Central memory CD8-positive, alpha-beta T cell (primary cell): ENCODE measurements around the gene PSORS1C2.
"Not testable (repeated sequence)": the region's sequence is repeated elsewhere in the genome, so short reads cannot be mapped to it uniquely, and the experiment has no call there.

Source experiments
- ATAC-seq: fragments of 150-1000 bp; cut with Tn5 transposase; replicated peaks from 2 replicates; pipeline ENCODE4 v1.10.0; 2022; ENCODE audit warnings: mild to moderate bottlenecking, moderate FRiP score, moderate number of reproducible peaks; ENCODE audit not compliant: poor library complexity, severe bottlenecking; ENCODE audit errors: extremely low read depth
- DNase-seq, 2 donors: peaks; one replicate each; pipeline ENCODE4 v3.0.0; 2021; ENCODE audit warnings: low spot score in 2 of 2
- H3K27ac Mint-ChIP-seq: one replicate; pipeline ENCODE4 v1.8.0; 2022; ENCODE audit warnings: low read depth, mild to moderate bottlenecking, moderate library complexity, mixed read lengths
- H3K27me3 Mint-ChIP-seq: one replicate; pipeline ENCODE4 v1.8.0; 2022; ENCODE audit warnings: mixed read lengths
- H3K36me3 Mint-ChIP-seq: one replicate; pipeline ENCODE4 v1.8.0; 2022; ENCODE audit warnings: mild to moderate bottlenecking, moderate library complexity, mixed read lengths; ENCODE audit not compliant: insufficient read depth
- H3K4me1 Mint-ChIP-seq: one replicate; pipeline ENCODE4 v1.8.0; 2022; ENCODE audit warnings: mixed read lengths
- H3K4me3 Mint-ChIP-seq: one replicate; pipeline ENCODE4 v1.8.0; 2022; ENCODE audit warnings: mild to moderate bottlenecking, moderate library complexity, mixed read lengths
- H3K9me3 Mint-ChIP-seq: one replicate; pipeline ENCODE4 v1.8.0; 2022; ENCODE audit warnings: mixed read lengths

Gene PSORS1C2

DNA sequence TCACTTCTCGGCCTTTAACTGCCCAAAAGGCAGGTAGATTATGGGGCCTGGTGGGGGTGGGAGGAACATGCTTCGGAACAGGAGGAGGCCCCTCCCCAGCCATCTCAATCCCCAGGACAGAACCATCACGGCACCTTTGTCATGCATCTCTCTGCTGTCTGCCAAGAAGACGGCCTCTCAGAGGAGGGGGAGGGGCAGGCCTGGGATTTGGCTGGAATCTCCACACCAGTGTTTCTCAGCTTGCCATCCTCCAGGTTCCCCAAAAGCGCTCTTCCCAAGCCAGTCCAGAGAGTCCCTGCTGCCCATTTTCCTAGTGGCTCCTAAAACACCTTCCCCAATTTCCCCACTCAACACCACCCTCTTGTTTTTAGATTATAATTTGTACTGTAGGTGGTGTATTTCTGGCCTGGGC is 34.1 kb upstream of the PSORS1C2 start:
- Mint-ChIP-seq H3K4me1 (peaks cover 9% of the 10 kb centered on the region), H3K27me3 (no peaks in the 10 kb centered on the region), H3K4me3 (no peak overlapping the region), H3K9me3 (no peaks in the 10 kb centered on the region), H3K27ac (no peak overlapping the region), H3K36me3 (peaks cover 2% of the 10 kb centered on the region)
- ATAC-seq (no peak), DNase-seq (no peak)

DNA sequence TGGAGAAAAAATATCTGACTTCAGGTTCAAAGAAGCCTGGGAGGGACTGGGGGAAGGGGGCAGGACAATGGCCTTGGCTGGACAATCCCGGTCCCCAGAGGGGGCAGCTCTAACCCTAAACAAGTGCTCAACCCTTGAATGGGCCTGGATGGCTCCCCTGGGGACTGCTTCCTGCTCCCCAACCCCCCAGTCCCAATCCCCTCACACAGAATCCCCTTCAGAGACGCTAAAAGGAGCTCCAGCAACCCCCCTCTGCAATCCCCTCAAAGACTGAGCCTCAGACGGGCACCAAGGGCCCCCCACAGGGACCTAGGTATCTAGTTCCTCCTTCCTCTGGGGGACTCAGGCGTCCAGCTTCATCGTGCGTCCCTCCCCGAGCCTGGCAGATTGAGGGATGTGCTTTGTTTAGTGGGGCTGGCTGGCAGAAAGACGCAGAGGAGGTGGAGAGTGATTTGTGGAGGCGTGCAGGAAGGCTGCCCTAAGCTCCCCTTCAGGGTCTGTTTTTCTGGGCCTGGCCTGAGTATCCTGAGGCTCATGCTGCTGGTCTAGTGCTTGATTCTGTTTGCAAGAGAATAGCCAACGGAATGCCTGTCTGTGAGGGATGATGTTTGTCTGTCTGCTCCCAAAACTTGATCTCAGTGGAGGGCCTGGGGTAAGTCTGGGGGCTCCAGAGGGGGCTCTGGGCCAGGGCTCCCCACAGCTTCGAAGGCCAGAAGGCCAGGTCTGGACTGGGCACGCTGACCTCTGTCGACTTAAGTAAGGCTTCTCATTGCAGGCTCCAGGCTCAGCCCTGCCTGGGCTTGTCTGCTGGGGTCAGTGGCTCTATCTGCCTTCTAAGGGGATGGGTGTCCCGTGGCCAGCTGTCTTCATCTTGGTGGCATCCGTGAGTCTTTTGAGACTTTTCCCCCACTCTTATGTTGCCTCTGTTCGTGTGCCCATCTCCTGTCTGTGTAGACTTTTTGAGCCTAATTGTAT is 33.4 kb upstream of the PSORS1C2 start:
- Mint-ChIP-seq H3K27ac (no peak overlapping the region), H3K9me3 (no peaks in the 10 kb centered on the region), H3K4me1 (peaks cover 8% of the 10 kb centered on the region), H3K4me3 (no peak overlapping the region), H3K27me3 (no peaks in the 10 kb centered on the region), H3K36me3 (peaks cover 2% of the 10 kb centered on the region)
- no peak for DNase-seq
- no peak for ATAC-seq

DNA sequence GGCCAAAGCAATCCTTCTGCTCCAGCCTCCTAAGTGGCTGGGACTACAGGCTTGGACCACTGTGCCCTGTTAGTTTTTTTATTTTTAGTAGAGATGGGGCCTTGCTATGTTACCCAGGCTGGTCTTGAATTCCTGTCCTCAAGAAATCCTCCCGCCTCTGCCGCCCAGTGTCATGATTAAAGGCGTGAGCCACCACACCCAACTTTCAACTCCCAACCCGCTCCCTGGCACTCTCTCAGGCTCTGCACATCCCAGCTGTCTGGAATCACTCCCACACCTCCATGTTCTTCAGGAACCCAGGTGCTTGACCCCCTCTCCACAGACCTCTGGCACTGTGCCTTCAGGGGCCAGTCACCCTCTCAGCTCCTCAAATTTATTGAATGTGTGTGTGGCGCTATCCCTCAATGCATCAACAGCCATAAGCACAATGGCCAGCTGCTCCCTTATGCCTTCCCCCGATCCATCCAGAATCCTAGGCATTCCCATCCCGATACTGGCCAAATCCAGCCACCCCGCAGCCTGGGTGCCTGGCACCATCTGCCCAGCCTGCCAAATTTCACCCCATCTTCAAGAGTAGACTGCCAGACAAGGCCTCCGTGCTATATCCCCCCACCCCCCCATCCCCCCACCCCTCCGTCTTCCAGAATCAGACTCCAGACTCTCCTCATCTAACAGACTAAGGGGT is 32.3 kb upstream of the PSORS1C2 start:
- Mint-ChIP-seq H3K27me3 (no peaks in the 10 kb centered on the region), H3K4me1 (peaks cover 5% of the 10 kb centered on the region), H3K4me3 (no peak overlapping the region), H3K27ac (no peak overlapping the region), H3K9me3 (no peaks in the 10 kb centered on the region), H3K36me3 (peaks cover 2% of the 10 kb centered on the region)
- no peak for DNase-seq
- ATAC-seq = no peak

DNA sequence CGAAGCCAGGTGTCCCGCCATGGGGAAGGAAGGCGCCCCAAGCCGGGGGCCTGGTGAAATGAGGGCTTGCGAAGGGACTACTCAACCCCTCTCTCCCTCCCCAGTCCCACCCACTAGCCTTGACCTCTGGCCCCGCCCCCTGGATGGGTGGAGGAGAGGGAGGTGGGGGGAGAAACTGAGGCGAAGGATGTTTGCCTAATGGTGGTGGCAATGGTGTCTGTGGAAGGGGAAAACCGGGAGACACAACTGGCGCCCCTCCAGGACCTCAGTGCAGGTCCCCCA is 31.7 kb upstream of the PSORS1C2 start, which contains the start of gene POU5F1:
Gene POU5F1, minus strand, starts transcription at position 83 of the 282 bp plus-strand sequence. Its CDS starts 62 bp downstream, at position 21.
- DNase-seq (no peak), ATAC-seq (no peak)
- Mint-ChIP-seq H3K4me3 (no peak within 1 kb of the TSS), H3K27ac (no peak within 1 kb of the TSS), H3K9me3 (no peaks in the 10 kb centered on the region), H3K36me3 (no peaks in the 10 kb centered on the region), H3K4me1 (no peaks in the 10 kb centered on the region), H3K27me3 (no peaks in the 10 kb centered on the region)

DNA sequence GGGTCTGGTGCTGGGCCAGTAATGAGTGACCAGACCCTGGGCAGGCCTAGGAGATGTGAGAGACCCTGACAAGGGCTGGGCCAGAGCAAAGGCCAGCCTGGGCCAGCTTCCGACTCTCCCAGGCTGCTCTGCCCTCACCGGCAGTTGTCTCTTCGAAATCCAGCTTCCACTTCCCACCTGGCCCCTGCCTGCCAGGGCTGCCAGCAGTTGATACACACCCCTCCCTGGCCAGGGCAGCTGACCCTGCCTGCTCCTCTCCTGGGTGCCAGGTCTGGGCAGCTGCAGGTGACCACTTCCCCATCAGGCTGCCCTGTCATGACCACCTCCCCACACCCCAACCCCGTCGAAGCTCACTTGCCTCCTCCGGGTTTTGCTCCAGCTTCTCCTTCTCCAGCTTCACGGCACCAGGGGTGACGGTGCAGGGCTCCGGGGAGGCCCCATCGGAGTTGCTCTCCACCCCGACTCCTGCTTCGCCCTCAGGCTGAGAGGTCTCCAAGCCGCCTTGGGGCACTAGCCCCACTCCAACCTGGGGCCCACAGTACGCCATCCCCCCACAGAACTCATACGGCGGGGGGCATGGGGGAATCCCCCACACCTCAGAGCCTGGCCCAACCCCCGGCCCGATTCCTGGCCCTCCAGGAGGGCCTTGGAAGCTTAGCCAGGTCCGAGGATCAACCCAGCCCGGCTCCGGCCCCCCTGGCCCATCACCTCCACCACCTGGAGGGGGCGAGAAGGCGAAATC is 31.2 kb upstream of the PSORS1C2 start:
- not testable (repeated sequence) for ATAC-seq, H3K27ac Mint-ChIP-seq, DNase-seq, H3K4me3 Mint-ChIP-seq, H3K9me3 Mint-ChIP-seq, H3K4me1 Mint-ChIP-seq, H3K36me3 Mint-ChIP-seq, H3K27me3 Mint-ChIP-seq

DNA sequence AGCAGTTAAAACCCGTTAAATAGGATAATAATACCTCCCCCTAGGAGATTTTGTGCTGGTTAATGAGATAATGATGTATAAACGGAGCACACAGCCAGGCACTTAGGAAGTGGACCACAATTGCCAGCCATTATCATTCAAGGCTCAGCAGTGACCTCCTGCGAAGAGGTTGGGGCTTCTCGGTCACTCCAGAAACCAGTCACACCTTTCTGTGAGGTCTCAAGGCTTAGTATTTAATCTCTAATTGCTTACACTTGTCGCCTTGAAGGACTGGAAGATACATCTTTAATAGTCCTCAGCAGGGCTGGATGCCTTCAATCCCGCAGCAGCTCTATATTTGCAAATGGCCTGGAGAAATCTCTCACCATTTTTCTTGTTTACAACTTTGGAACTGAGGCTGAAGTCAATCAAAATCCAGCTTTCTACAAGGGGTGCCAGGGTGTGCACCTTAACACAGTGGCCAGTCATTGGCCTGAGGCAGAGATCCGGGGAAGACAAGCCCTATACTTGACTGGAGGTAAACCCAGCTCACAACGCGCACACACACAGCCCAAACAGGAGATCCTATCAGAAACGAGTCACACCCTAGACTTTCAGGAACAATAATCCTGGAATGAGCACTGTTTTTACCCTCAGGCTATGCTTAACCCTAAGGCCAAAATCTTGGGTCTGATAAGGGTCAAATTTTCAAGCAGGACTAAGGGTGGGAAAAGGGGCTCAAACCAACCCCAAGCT is 30.4 kb upstream of the PSORS1C2 start:
- no peaks in the 10 kb centered on the region for H3K36me3 Mint-ChIP-seq
- no peaks in the 10 kb centered on the region for H3K27me3 Mint-ChIP-seq
- ATAC-seq (no peak), DNase-seq (no peak)
- no peak overlapping the region for H3K4me3 Mint-ChIP-seq
- no peaks in the 10 kb centered on the region for H3K9me3 Mint-ChIP-seq
- H3K27ac Mint-ChIP-seq = no peak overlapping the region
- H3K4me1 Mint-ChIP-seq = no peaks in the 10 kb centered on the region

DNA sequence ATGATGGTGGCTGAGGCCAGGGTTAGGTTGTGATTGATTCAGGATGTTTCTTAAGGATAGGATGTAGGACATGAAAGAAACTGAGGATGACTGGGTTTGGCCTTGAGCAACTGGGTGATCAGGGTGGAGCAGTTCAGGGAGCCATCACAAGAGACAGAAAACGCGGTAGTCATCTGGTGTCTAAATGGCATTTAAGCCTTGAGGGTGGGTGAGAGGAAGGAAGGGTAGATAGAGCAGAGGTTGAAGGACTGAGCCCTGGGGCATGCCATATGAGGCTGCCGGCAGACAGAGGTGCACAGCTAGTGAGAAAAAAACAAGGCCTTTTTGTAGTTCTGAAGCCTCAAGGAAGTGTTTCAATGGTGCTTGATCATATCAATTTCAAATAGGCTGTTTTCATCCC is 29.7 kb upstream of the PSORS1C2 start:
- DNase-seq = no peak
- Mint-ChIP-seq H3K4me3 (no peak overlapping the region), H3K27ac (no peak overlapping the region)

DNA sequence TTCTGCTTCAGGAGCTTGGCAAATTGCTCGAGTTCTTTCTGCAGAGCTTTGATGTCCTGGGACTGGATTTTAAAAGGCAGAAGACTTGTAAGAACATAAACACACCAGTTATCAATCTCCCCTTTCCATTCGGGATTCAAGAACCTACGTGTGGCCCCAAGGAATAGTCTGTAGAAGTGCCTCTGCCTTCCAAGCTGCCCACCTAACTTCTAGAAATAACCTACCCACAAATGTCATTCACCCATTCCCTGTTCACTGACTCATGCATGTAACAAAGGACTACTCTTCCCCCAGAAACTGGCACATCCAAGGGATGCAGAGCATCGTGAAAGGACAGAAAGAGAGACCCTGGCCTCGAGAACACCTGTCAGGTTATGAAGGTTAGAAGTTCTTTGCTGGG is 27.1 kb upstream of the PSORS1C2 start:
- H3K27ac Mint-ChIP-seq = no peak overlapping the region
- no peak for ATAC-seq
- no peaks in the 10 kb centered on the region for H3K27me3 Mint-ChIP-seq
- no peaks in the 10 kb centered on the region for H3K4me1 Mint-ChIP-seq
- peaks cover 3% of the 10 kb centered on the region for H3K36me3 Mint-ChIP-seq
- no peak overlapping the region for H3K4me3 Mint-ChIP-seq
- DNase-seq = no peak
- H3K9me3 Mint-ChIP-seq = no peaks in the 10 kb centered on the region

More for the DNA sequence above, 29.7 kb upstream of the PSORS1C2 start:
- no peaks in the 10 kb centered on the region for H3K27me3 Mint-ChIP-seq
- H3K4me1 Mint-ChIP-seq = no peaks in the 10 kb centered on the region
- no peaks in the 10 kb centered on the region for H3K36me3 Mint-ChIP-seq
- no peak for ATAC-seq
- no peaks in the 10 kb centered on the region for H3K9me3 Mint-ChIP-seq

DNA sequence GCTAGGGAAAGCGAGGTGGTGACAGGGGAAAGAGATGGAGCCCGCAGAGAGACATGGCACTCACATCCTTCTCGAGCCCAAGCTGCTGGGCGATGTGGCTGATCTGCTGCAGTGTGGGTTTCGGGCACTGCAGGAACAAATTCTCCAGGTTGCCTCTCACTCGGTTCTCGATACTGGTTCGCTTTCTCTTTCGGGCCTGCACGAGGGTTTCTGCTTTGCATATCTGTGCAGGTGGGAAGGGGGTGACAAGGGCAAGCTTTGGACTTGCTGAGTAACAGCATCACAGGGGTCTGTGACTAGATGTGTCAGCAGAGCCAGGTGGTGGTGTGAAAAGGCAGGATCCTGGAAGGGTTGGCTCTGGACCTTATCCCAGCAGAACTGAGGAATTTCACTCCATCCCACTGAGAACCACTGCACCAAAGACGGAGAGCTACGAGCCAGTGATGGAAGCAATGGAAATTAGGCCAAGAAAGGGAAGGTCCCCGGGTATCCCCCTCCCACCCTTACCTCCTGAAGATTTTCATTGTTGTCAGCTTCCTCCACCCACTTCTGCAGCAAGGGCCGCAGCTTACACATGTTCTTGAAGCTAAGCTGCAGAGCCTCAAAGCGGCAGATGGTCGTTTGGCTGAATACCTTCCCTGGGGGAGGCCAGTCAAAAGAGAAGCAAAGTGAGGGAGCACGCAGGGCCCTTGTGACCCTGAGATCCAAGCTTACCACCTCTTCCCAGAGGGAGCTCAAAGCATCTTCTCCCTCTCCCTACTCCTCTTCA is 26.4 kb upstream of the PSORS1C2 start:
- not testable (repeated sequence) for H3K9me3 Mint-ChIP-seq, H3K4me1 Mint-ChIP-seq, H3K27me3 Mint-ChIP-seq

DNA sequence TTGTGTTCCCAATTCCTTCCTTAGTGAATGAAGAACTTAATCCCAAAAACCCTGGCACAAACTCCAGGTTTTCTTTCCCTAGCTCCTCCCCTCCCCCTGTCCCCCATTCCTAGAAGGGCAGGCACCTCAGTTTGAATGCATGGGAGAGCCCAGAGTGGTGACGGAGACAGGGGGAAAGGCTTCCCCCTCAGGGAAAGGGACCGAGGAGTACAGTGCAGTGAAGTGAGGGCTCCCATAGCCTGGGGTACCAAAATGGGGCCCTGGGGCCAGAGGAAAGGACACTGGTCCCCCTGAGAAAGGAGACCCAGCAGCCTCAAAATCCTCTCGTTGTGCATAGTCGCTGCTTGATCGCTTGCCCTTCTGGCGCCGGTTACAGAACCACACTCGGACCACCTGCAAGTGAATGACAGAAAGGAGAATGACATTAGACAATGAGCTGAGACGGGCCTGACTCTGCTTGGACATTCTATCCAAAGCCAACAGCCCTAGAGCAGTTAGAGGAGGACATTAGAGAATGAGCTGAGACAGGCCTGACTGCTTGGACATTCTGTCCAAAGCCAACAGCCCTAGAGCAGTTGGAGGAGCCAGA is 25.7 kb upstream of the PSORS1C2 start:
- H3K9me3 Mint-ChIP-seq = not testable (repeated sequence)

More for the DNA sequence above, 26.4 kb upstream of the PSORS1C2 start:
- ATAC-seq, H3K27ac Mint-ChIP-seq, DNase-seq, H3K4me3 Mint-ChIP-seq, H3K36me3 Mint-ChIP-seq: not testable (repeated sequence)

DNA sequence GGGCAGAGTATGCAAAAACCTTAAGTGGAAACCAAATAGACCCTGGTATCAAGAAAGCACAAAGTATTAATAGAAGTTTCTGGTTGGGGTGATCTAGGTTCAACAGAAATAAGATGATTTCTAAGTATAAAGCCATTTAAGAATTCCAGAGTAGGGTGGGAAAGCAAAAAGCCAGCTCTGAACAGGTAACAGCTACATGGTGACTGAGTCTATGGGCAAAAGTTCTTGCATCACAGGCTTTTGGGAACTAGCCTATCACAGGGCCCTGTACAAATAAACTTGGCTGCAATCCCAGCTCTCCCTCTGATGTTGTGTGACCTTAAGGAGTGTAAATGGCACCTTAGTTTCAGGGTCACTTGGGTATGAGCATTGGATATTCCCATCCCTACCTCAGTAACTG is 25.1 kb upstream of the PSORS1C2 start:
- H3K36me3 Mint-ChIP-seq = peaks cover 8% of the 10 kb centered on the region
- H3K4me1 Mint-ChIP-seq = peaks cover 11% of the 10 kb centered on the region

More for the DNA sequence above, 25.7 kb upstream of the PSORS1C2 start:
- H3K36me3 Mint-ChIP-seq, H3K27ac Mint-ChIP-seq, H3K4me3 Mint-ChIP-seq, H3K27me3 Mint-ChIP-seq, H3K4me1 Mint-ChIP-seq, ATAC-seq, DNase-seq: not testable (repeated sequence)

More for the DNA sequence above, 25.1 kb upstream of the PSORS1C2 start:
- no peaks in the 10 kb centered on the region for H3K27me3 Mint-ChIP-seq
- H3K9me3 Mint-ChIP-seq = no peaks in the 10 kb centered on the region
- no peak for DNase-seq
- no peak overlapping the region for H3K4me3 Mint-ChIP-seq
- no peak for ATAC-seq
- no peak overlapping the region for H3K27ac Mint-ChIP-seq
